GM12892 (cell line): ENCODE data around the gene GREM2.

ENCODE experiments used
- POLR2A ChIP-seq: IDR thresholded peaks from 2 replicates; pipeline ENCODE4 v1.6.1; 2011; ENCODE audit warnings: low read depth, low read length, control low read depth
- POLR2AphosphoS5 ChIP-seq: IDR thresholded peaks from 2 replicates; pipeline ENCODE4 v1.6.1; 2011; ENCODE audit warnings: low read depth, low read length, control low read depth
- TAF1 ChIP-seq: IDR thresholded peaks from 2 replicates; pipeline ENCODE4 v1.6.1; 2011; ENCODE audit warnings: low read depth, mild to moderate bottlenecking, control low read depth, low read length, borderline replicate concordance

DNA sequence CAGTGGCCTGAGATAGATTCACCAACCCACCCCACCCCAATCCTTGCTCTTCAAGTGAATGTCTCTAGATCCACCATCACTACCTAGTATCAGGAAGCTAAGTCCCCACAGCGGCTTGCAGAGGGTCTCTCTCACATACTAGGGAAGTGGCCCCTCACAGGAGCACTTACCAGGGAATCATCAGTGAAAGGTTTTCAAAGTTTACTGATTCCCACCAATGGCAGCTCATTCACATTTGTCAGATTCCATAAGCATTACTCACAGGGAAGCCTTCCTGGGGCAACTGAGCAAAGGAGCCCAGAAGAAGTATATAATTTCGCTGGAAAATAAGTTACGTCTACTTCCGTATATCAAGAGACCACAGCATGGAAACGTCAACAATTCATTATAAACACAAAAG is 120.8 kb downstream of the GREM2 start:
- TF ChIP-seq POLR2AphosphoS5 (no peak), POLR2A (no peak), TAF1 (no peak)
